Stimulated activated CD4-positive, alpha-beta T cell treated with anti-CD3 and anti-CD28 coated beads, TNF-alpha, amount 100 ng/mL, for 4 hours (primary cell): Measurements from ENCODE around the gene PPP2R2C.

Experiments used
- DNase-seq, 3 experiments: peaks; one replicate each; pipeline ENCODE4 v3.0.0-alpha.2; 2020; ENCODE audit warnings: low read depth in 3 of 3

PPP2R2C gene

DNA sequence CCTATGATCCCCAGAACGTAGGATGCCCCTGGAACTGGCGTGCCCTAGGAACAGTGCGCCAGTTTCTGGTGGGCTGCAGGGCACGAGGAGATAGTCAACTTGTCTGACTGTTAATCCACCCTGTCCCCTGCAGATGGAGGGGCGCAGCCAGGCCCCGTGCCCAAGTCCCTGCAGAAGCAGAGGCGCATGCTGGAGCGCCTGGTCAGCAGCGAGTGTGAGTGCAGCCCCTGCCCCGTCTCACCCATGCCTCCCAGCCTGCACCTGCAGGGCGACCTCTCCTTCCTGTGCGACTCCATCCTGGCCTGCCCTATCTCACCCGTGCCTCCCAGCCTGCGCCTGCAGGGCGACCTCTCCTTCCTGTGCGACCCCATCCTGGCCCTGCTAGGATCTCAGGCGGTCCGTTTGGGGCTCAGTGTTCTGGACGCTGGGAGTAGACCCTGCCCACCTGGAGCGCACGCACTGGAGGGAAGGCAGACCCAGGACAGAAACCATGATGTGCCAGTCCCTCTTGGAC is 180.6 kb downstream of the PPP2R2C start:
- no peak for DNase-seq

DNA sequence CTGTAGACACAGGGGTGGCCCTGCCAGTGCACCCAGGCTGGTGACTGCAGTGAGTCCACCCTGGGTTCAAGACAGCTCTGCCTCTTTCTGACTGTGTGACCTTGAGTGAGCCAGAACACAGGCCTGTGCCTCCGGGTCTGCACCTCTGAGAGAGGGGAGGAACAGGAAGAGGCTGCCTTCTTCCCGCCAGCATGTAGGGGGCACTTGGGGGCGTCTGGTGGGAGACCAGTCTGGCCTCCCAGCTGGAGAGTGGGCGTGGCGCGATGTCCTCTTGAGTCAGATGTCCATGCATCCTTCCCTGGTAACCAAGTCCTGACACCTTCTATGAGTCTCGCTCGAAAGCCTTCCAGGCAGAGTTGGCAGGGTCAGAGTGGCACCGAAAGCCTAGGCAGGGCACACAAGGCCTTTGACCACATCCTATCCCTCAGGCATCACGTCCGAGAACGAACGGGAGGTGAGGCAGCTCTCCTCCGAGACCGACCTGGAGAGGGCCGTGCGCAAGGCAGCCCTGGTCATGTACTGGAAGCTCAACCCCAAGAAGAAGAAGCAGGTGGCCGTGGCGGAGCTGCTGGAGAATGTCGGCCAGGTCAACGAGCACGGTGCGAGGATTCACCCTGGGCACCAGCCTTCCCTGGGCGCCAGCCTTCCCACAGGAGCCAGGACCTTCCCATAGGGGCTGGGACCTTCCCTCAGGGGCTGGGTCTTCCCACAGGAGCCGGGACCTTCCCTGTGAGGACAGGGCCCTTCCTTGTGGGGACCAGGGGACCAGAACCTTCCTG is 181.5 kb downstream of the PPP2R2C start:
- DNase-seq = no peak

DNA sequence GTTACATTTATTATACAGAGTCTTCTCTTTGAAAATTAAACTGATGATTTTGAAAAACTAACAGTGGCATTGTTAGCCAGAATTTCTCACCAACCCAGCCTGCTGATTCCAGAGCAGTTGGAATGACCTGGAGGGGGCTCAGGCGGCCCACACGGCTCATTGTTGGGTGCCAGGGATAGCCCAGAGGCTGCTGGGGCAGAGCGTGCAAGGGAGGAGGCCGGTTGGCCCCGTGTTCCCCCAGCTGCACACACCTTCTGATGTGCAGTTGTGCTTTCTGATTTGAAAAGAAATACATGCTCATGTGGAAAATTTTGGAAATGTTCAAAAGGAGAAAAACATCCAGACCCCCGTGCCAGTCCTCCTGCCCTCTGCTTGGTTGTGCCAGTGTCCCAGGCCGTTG is 182.2 kb downstream of the PPP2R2C start:
- DNase-seq = no peak

DNA sequence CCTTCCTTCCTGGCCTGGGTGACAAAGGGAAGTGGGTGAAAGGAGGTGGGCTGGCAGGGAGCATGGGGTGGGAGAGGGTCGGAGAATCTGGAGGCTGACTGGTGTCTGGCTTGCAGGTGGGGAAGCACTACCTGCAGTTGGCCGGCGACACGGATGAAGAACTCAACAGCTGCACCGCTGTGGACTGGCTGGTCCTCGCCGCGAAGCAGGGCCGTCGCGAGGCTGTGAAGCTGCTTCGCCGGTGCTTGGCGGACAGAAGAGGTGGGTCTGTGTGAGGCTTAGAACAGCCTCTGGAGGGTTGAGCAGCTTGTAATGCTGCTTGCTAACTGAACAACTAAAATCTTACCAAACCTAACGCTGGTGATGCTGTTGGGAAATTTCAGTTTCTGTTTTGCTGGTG is 183.5 kb downstream of the PPP2R2C start:
- DNase-seq = no peak

DNA sequence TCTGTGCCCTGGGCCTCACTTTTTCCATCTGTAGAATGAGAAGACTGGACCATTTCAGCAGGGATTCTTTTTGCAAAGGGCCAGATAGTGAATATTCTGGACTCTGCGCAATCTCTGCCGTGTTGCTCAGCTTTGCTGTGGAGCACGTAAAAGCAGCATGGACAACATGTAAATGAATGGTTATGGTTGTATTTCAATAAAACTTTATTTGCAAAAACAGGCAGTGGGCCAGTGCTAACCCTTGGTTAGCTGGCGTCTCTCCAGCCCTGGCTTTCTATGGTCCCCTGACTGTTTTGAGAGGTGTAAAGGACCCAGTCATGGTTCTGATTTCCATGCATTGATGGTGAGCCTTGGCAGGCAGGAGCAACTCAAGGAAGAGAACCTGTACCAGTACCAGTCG is 184.1 kb downstream of the PPP2R2C start:
- no peak for DNase-seq

DNA sequence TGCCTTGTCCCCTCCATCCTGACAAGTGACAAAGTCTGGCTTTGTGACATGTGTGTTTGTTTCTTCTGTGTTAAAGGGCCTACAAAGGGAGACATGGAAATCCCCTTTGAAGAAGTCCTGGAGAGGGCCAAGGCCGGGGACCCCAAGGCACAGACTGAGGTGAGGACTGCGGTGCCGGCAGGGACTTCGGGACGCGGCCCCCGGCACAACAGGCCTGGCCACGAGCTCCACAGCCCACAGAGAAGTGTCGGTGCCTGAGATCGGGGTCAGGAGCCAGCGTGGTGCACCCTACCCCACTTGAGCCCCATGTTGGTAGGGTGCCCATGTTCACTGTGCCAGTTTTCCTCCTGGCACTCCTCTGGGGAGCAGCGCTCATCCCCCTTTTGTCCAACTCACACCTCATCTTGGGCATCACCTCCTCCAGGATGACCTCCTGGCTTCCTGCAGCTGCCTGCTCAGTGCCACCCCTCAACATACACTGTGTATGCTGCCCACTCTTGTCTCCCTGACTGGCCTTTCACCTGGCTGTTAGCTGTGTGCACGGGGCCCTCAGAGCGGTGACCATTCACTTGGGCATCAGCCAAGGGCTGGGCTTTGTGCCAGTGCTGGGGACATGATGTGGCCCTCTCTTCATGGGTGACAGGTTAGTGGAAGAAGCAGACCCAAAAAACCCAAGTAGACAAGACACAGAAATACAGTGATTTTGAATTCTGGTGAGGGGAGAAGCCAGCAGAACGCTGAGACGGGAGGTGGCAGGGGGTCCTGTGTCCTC is 185.2 kb downstream of the PPP2R2C start:
- no peak for DNase-seq

DNA sequence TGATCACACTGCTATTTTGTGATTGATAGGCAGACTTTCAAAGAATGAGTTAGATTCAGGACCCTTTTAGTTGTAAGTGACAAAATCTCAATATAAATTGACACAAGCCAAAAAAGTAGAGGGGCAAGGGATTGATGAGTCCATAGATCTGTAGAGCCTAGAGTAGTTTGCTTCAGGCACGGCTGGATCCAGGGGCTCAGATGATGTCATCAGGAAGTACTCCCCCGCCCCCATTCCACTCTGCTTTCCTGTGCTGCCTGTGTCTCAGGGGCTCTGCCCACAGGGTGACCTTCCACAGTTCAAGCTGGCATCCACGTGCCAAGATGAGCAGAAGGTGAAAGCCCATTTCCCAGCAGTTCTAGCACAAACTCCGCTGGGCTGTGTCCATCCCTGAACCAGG is 189.1 kb downstream of the PPP2R2C start:
- DNase-seq = no peak

DNA sequence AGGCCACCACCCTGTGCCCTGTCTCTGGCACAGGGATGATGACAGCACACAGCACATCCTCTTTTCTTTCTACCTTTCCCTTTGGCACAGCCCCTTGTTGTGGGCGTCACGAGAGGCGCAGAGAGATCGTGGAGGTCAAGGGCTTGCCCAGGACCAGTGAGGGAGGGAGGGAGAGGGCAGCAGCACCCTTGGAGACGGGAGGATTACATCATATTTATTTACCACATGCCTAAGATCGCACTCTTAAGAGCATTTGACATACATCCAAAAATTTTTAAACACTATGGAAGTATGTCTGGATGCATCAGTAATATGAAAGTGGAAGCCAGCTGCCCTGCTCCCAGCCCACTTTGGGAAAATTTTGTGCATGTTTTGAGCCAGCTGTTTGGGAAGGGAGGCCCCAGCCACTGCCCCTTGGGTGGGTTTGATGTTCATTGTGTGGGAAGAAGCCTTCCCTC is 190.1 kb downstream of the PPP2R2C start:
- DNase-seq = no peak

DNA sequence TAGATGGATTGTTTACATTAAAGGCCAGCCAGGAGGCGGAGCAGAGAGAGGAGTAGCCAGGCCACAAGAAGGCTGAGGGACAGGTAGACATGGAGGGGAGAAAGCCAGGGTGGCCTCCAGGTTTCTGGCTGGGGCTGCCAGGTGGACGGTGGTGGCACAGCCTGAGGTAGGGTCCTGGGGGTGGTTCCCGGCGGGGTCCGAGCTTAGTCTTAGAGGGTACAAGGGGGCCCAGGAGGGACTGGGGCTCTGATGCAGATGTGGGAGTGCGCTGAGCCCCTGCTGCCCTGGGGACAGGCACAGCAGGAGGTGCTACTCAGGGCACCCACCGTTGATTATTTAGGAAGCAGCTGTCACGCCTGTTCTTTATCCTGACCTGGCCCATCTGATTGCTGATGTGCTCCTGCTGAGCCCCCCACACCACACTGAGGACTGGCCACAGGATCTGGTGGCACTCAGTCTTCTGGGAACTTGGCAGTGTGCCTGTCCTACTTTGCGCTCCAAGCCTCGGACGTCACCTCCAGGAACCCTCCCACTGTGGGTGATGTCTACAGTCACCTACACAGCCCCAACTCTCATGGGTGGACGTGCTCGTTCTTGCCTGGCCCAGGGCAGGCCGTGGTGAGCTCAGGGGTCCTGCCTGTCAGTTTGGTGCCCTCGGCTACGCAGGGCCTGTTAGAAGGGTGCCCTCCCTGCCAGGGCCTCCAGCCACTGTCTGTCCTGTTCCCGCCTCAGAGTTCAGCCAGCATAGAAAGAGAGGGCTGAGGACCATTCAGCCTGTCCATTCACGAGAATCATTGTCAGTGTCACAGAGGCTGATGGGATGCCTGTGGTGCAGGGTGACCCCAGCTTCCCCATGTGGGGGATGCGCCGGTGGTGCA is 190.7 kb downstream of the PPP2R2C start:
- no peak for DNase-seq

DNA sequence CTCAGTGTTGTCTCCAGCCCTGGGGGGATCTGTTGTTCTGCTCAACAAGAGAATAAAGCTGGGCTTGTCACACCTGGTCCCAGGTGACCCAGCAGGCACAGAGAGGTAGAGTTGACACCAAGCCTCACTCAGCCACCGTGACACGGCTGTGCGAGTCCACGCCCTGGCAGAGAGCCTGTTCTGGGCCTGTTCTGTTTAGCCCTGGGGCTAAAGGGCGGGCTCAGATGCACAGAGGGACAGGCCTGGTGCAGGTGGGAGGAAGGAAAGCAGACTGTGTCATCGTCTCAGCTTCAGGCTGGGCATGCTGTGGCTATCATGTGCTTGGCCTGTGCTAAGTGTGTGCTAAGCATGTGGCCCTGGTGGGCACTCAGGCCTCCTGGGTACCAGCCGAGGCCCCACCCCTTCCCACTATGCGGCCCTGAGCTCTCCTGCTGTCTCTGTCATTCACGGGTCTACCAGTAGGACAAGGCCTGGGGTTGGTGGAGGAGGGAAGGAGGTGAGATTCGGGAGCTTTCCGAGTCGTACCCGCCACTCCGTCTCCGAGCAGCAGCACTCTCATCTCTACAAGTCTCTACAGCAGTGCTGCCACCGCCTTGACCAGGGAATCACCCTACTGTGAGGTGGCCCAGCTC is 191.9 kb downstream of the PPP2R2C start:
- no peak for DNase-seq

DNA sequence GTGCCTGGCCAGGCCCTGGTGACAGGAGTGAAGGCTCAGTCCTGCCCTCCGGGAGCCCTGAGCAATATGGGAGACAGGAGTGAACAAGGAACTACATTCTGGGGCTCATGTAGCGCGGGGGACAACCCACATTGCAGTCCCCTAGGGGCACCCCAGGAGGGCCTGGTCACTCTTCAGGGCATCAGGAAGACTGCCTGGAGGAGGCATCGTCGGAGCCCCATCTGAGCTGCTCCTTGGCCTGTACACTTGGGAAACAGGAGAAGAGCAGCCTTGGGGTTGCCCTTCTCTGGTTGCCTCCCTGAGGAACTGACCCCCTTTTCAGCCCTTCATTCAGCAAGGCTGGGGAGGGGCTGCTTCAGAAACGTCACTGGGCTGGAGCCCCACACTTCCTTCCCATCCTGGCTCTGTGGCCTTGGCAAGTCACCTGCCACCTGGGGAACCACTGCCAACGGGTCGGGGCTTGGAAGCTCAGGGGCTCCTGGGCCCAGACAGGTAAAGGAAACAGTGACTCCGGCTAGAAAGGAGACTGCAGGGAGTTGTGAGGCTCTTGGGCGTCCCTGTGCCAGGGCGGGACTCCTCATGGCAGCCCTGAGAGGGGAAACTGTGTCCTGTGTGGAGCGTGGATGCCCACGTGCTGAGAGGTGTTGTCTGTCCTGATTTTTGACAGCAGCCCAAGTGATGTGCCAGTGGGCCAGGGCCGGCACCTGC is 192.7 kb downstream of the PPP2R2C start:
- no peak for DNase-seq

DNA sequence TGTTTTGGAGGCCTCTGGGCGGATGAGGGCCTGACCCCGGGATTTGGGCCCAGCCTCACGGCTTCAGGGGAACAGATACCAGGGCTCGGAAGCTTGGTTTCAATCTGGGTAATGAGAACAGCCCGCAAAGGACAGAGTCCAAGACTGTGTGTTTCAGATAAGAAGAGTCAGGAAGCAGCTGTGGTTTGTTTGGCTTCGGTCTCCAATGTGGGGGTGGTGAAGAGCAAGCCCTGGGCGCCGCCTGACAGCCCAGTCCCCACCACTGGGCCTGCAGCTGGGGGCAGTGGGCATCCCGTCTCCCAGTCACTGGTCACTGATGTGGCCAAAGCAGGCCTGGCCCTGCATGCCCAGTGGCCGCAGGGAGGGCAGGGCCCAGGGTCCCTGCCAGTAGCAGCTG is 193.6 kb downstream of the PPP2R2C start:
- DNase-seq = no peak

DNA sequence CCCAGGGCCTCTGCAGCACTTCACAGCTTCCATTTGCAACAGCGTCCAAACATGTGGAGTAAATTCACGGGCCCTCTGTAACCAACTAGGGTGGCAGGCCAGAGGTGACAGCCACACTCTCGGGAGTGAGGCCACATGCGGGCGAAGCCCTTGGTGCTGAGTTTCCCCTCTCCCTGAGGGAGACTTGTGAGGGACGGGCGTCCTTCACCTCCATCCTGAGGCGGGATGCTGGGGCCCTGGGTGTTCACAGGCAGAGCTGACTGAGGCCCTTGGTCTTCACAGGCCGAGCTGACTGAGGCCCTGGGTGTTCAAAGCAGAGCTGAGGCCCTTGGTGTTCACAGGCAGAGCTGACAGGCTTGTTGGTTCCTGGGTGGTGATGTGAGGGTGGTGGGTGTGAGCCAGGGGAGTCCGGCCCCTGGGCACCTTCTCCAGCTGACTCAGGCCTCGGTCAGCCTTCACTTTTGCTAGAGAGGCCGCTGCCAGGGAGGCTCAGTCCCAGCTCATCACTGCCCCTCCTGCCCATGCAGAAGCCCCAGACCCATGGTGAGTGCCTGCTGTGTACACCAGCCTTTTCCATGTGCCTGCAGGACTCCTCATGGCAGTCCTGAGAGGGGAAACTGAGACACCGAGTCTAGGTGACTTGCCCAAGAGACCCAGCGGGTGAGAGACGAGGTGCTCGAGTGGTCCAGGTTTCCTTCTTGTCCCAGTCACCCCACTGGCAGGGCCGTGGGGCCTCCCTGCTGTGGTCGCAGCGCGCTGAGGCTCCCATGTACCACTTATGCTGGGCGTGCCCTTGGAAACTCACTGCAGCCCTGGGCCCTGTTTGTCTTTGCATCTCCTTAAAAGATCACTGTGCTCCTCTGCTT is 194.2 kb downstream of the PPP2R2C start:
- DNase-seq = no peak

DNA sequence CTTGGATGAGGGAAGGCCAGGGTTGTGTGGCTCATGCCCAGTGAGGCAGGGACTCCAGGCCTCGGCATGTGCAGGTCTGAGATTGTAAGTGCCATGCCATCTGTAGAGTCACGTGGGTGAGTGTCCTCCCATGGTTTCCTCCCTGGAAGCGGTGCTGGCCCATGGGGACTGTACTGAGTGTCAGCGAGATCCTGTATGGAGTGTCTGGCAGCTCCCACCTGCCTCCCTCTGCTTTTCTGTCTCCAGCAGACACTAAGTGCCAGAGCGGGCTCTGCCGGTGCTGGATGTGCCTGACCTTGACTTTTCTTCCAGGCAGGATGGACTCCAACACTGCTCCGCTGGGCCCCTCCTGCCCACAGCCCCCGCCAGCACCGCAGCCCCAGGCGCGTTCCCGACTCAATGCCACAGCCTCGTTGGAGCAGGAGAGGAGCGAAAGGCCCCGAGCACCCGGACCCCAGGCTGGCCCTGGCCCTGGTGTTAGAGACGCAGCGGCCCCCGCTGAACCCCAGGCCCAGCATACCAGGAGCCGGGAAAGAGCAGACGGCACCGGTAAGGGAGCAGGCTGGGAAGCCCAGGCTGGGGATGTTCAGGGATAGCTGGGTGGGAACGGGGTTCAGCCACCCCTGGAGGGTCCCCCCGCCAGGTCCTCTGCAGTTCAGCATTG is 195.1 kb downstream of the PPP2R2C start:
- DNase-seq = no peak

DNA sequence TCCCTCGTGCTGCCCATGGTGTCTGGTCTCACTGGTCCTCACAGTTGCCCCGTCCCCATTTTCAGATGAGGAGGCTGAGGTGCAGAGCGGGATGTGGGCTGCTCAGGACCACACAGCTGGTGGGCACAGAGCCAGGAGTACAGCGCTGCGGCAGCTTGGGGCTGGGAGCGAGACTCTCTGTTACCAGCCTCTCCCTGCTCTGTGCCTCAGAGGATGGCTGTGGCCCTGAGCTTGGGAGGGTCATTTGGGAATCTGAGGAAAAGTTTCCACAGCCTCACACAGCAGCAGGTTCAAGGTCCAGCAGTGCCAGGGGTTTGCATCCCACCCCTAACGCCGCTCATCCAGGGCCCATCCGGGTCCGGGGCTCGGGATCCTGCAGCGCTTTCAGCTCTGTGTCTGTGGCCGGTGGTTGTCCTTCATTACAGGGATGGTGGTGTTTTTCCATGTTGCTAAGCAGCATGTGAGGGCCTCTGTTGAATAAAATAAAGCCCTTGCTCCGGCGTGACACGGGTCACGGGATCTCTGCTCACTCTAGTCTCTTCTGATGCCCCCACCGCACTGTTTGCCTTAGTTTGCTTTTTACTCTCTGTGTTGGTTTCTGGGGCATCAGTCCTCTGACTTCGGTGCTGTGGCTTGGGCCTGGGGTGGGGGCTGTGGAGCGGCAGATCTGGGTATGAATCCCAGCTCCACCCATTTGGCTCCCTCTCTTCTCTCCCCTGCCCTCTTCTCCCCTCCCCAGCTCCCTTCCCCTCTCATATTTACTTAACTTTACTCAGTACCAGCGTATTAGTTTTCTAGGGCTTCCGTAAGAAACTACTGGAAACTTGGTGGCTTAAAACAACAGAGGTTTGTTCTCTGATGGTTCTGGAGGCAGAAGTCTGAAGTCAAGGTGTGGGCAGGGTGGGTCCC is 196.3 kb downstream of the PPP2R2C start:
- DNase-seq = no peak

DNA sequence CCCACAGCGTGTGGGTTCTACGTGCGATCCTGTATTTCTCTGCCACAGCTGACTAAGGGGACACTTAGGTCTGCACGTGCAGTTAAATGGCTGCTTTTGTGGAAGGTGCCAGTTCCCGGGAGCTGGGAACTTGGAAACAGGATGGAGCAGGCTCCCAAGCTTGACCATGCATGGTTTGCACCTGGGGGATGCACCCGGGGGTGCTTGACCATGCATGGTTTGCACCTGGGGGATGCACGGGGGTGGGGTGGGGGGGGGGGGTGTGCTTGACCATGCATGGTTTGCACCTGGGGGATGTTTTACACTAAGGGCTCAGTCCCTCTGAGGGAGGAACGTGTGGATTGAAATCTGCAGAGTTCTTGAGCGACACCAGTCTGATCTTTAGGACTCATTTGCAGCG is 197.1 kb downstream of the PPP2R2C start:
- DNase-seq = no peak

DNA sequence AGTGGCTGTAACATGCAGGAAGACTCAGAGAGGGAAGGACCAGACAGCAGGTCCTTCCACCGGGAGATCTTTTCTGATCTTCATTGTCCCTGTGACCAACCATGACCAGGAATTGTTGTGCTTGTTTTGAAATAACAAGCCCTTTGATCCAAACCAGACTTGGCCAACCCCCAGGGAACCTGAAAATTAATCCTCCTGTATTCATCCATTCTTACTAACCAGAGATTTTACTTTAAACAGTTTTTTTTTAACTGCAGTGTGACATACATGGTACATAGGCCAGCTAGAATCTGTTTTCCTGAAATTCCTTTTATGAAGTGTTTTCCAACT is 198.8 kb downstream of the PPP2R2C start:
- DNase-seq = no peak

DNA sequence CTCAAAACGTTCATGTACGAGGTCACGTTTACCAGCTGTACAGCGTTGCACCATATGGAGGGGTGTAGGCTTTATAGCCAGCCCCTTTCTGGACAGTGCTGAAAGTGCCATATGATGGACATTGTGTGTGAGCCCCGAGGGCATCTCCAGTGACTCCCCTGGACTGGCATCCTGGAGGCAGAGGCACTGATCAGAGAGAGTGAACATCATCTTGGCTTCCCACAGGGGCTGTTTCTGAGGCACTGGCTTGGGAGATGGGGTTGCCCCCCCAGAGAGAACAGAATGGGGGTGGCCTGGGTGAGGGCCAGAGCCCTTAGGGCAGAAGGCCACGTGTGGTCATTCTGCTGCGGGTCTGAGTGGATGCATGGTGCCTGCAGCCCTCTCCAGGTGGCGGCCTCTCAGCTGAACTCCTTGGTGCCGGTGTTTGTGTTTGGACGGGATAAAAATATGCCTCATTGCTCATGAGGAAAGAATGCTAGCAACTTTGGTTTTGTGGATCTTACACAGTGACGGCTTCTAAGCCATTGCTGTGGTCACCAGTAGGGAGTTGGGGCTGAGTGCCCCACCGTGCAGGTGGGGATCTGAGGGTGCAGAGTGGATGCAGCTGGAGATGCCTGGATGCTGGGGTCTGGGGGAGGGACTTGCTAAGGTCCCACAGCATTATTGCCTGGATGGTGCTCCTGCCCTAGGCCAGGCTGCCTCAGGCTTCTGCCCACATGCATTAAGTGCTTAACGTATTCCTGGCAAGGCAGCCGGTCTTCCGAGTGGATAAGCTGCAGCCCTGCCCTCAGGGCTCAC is 199.4 kb downstream of the PPP2R2C start:
- no peak for DNase-seq
